Immature natural killer cell (primary cell): ENCODE results near the gene RNF126. TPM values are rescaled to one million over a fixed set of nuclear protein-coding genes. Genes with fewer than 3 reads are reported as not detected.

Source experiments
- DNase-seq, 3 donors: peaks; one replicate each; pipeline ENCODE4 v3.0.0; 2022; ENCODE audit warnings: mixed read lengths in 1 of 3
- H3K27ac Mint-ChIP-seq, 6 donors: one replicate each; pipeline ENCODE4 v1.8.0; 2020; ENCODE audit warnings: mixed read lengths in 6 of 6, mild to moderate bottlenecking in 5 of 6, inconsistent platforms in 4 of 6, moderate library complexity in 3 of 6
- H3K27me3 Mint-ChIP-seq, 3 donors: one replicate each; pipeline ENCODE4 v1.8.0; 2020 to 2021; ENCODE audit warnings: low read depth in 3 of 3, mild to moderate bottlenecking in 3 of 3, mixed read lengths in 3 of 3, moderate library complexity in 3 of 3, inconsistent platforms in 1 of 3
- H3K36me3 Mint-ChIP-seq, 3 donors: one replicate each; pipeline ENCODE4 v1.8.0; 2020; ENCODE audit warnings: mixed read lengths in 3 of 3, inconsistent platforms in 2 of 3, mild to moderate bottlenecking in 2 of 3
- H3K4me1 Mint-ChIP-seq, 2 donors: one replicate each; pipeline ENCODE4 v1.8.0; 2020; ENCODE audit warnings: inconsistent platforms in 2 of 2, mild to moderate bottlenecking in 2 of 2, mixed read lengths in 2 of 2, moderate library complexity in 1 of 2
- H3K4me3 Mint-ChIP-seq, 5 donors: one replicate each; pipeline ENCODE4 v1.8.0; 2020; ENCODE audit warnings: mild to moderate bottlenecking in 5 of 5, mixed read lengths in 5 of 5, inconsistent platforms in 3 of 5, moderate library complexity in 3 of 5
- H3K9me3 Mint-ChIP-seq, 6 donors: one replicate each; pipeline ENCODE4 v1.8.0; 2020; ENCODE audit warnings: mild to moderate bottlenecking in 6 of 6, mixed read lengths in 6 of 6, inconsistent platforms in 4 of 6, moderate library complexity in 3 of 6
- polyA plus RNA-seq, 3 donors: library from polyadenylated mRNA; unstranded; fragments of 300-500 nt; fragmentation: Illumina TruSeq; gene quantifications; one replicate each; pipeline ENCODE4 v1.2.3, GENCODE V29; 2021

The RNF126 gene
- polyA plus RNA-seq, 3 donors from 2014 or later, result 78.7 to 119 (median 94.4) TPM

- H3K9me3 Mint-ChIP-seq, result no peaks in the 10 kb centered on the region
- peaks cover 5 to 6% of the 10 kb centered on the region in 2 donors for H3K4me1 Mint-ChIP-seq
- no peak for DNase-seq
- H3K27me3 Mint-ChIP-seq, result peaks cover 0 to 4% (median 3%) of the 10 kb centered on the region in 3 donors
- peaks cover 3 to 13% (median 3%) of the 10 kb centered on the region in 3 donors for H3K36me3 Mint-ChIP-seq
- H3K27ac Mint-ChIP-seq, result no peak overlapping the region
- no peak overlapping the region for H3K4me3 Mint-ChIP-seq
Observed at GRCh38 chr19:619286-620002, 43.6 kb downstream of the RNF126 start.

- Mint-ChIP-seq H3K27ac (no peak overlapping the region), H3K4me3 (no peak overlapping the region), H3K27me3 (peaks cover 0 to 5% (median 3%) of the 10 kb centered on the region in 3 donors), H3K4me1 (peaks cover 5 to 6% of the 10 kb centered on the region in 2 donors), H3K36me3 (peaks cover 3 to 13% (median 3%) of the 10 kb centered on the region in 3 donors), H3K9me3 (no peaks in the 10 kb centered on the region)
- no peak for DNase-seq
Observed at GRCh38 chr19:618674-619285, 44.2 kb downstream of the RNF126 start.

DNA sequence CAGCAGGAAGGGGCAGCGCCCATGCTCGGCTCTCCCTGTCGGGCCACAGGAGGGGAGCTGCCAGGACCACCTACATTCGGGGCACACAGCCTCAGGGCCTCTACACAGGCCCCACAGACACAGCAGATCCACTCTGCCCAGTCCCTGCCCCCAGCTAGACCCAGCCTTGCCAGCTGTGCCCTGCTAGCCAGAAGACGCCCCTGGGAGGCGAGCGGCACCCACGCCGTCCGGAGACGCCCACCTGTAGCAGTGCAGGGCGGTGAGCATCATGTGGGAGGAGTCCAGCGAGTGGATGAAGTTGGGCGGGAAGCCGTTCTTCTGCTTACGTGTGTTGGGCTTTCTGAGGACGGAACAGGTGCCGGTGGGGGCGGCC, 44.8 kb downstream of the RNF126 start:
- Mint-ChIP-seq H3K4me3 (no peak overlapping the region), H3K4me1 (peaks cover 5 to 6% of the 10 kb centered on the region in 2 donors)

GRCh38 chr19:617551-618246, 45.3 kb downstream of the RNF126 start:
- H3K27me3 Mint-ChIP-seq, result peaks cover 0 to 5% (median 0%) of the 10 kb centered on the region in 3 donors
- H3K4me3 Mint-ChIP-seq, result no peak overlapping the region
- H3K9me3 Mint-ChIP-seq, result no peaks in the 10 kb centered on the region
- no peak overlapping the region for H3K27ac Mint-ChIP-seq
- peaks cover 5 to 6% of the 10 kb centered on the region in 2 donors for H3K4me1 Mint-ChIP-seq
- no peak for DNase-seq
- H3K36me3 Mint-ChIP-seq, result peaks cover 3 to 13% (median 3%) of the 10 kb centered on the region in 3 donors

More for the DNA sequence above, 44.8 kb downstream of the RNF126 start:
- Mint-ChIP-seq H3K9me3 (no peaks in the 10 kb centered on the region), H3K27ac (no peak overlapping the region), H3K36me3 (peaks cover 3 to 13% (median 3%) of the 10 kb centered on the region in 3 donors), H3K27me3 (peaks cover 0 to 5% (median 0%) of the 10 kb centered on the region in 3 donors)
- DNase-seq, result no peak

GRCh38 chr19:616747-617526, 46.1 kb downstream of the RNF126 start:
- Mint-ChIP-seq H3K27me3 (peaks cover 0 to 5% (median 0%) of the 10 kb centered on the region in 3 donors), H3K4me3 (no peak overlapping the region), H3K36me3 (peaks cover 3 to 13% (median 3%) of the 10 kb centered on the region in 3 donors), H3K4me1 (peaks cover 5 to 8% of the 10 kb centered on the region in 2 donors), H3K27ac (no peak overlapping the region), H3K9me3 (no peaks in the 10 kb centered on the region)
- no peak for DNase-seq

DNA sequence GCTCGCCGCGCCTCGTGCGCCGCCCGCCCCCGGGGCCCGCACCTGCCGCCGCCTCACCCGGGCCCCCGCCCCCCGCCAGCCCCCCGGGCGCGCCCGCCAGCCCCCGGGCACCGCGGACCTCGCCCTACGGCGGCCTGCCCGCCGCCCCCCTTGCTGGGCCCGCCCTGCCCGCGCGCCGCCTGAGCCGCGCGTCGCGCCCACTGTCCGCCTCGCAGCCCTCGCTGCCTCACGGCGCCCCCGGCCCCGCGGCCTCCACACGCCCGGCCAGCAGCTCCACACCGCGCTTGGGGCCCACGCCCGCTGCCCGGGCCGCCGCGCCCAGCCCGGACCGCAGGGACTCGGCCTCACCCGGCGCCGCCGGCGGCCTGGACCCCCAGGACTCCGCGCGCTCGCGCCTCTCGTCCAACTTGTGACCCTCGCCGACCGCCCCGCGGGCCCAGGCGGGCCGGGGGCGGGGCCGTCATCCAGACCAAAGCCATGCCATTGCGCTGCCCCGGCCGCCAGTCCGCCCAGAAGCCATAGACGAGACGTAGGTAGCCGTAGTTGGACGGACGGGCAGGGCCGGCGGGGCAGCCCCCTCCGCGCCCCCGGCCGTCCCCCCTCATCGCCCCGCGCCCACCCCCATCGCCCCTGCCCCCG, 46.8 kb downstream of the RNF126 start:
- Mint-ChIP-seq H3K27ac (no peak overlapping the region), H3K9me3 (no peaks in the 10 kb centered on the region), H3K27me3 (peaks cover 0 to 5% (median under 1%) of the 10 kb centered on the region in 3 donors), H3K4me3 (no peak overlapping the region), H3K4me1 (peaks cover 11 to 14% of the 10 kb centered on the region in 2 donors), H3K36me3 (peaks cover 3 to 13% (median 3%) of the 10 kb centered on the region in 3 donors)
- no peak for DNase-seq

DNA sequence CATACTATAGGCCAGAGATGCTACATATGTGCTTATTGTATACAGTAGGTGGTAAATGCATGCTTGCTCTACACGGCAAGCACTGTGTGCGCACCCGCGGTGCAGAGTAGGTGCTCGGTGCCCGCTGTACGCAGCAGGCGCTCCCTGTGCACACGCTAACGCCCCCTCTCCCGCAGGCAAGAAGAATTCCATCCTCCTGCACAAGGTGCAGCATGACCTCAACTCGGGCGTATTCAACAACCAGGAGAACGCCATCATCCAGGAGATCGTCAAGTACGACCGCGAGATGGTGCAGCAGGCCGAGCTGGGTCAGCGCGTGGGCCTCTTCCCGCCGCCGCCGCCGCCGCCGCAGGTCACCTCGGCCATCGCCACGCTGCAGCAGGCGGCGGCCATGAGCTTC, 47.4 kb downstream of the RNF126 start:
- peaks cover 16 to 19% of the 10 kb centered on the region in 2 donors for H3K4me1 Mint-ChIP-seq
- peak overlapping the region; percentile 68 to 79 (median 71) for H3K4me3 Mint-ChIP-seq
- no peaks in the 10 kb centered on the region for H3K9me3 Mint-ChIP-seq
- no peak overlapping the region for H3K27ac Mint-ChIP-seq
- H3K36me3 Mint-ChIP-seq, result peaks cover 3 to 13% (median 3%) of the 10 kb centered on the region in 3 donors
- DNase-seq, result no peak
- H3K27me3 Mint-ChIP-seq, result peaks cover 0 to 5% (median 3%) of the 10 kb centered on the region in 3 donors

- Mint-ChIP-seq H3K27me3 (peaks cover 0 to 5% (median 3%) of the 10 kb centered on the region in 3 donors), H3K4me3 (no peak overlapping the region), H3K27ac (no peak overlapping the region), H3K4me1 (peaks cover 22 to 25% of the 10 kb centered on the region in 2 donors), H3K36me3 (peaks cover 3 to 12% (median 3%) of the 10 kb centered on the region in 3 donors), H3K9me3 (no peaks in the 10 kb centered on the region)
- DNase-seq, result no peak
Observed at GRCh38 chr19:613732-614567, 49.1 kb downstream of the RNF126 start.

DNA sequence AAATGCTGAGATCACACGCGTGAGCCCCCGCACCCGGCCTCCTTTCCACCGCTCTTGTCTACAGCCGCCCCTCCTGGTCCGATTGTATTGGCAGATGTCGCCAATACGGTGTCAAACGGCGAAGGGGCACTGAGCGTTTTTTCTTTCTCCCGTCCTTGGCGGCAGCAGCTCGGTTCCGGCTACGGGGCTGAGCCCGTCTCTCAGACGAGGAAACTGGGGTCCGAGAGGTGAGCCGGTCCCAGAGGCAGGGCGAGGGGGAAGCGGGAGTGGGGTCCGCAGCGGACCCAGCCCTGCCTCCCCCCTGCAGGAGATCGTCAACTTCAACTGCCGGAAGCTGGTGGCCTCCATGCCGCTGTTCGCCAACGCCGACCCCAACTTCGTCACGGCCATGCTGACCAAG, 50.1 kb downstream of the RNF126 start:
- H3K4me1 Mint-ChIP-seq, result peaks cover 22 to 29% of the 10 kb centered on the region in 2 donors
- peaks cover 0 to 3% (median 1%) of the 10 kb centered on the region in 3 donors for H3K27me3 Mint-ChIP-seq
- peak overlapping the region in 1 of 5 donors; percentile 13 for H3K4me3 Mint-ChIP-seq
- no peak for DNase-seq
- H3K36me3 Mint-ChIP-seq, result peaks cover 3 to 9% (median 3%) of the 10 kb centered on the region in 3 donors
- H3K9me3 Mint-ChIP-seq, result no peaks in the 10 kb centered on the region
- H3K27ac Mint-ChIP-seq, result no peak overlapping the region

DNA sequence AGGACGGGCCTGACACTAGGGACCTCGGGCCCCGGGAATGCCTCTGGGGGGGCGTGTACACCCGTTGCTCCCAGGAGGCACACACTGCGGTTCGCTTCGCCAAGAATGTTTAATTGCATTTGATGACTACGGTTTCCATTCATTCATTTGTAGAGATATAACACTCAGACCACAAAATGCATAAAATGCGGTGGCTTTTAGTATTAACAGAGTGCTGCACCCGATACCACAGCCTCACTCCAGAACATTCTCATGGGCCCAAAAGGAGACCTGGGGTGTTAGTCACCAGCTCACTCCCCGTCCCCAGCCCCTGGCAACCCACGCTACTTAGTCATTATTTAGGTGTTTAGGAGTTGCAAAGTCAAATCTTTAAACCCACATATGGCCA, 51.5 kb downstream of the RNF126 start:
- Mint-ChIP-seq H3K27me3 (peaks cover 0 to 3% (median 1%) of the 10 kb centered on the region in 3 donors), H3K9me3 (no peaks in the 10 kb centered on the region), H3K27ac (peak overlapping the region; percentile 70 to 94 (median 80)), H3K4me3 (peak overlapping the region; percentile 79 to 87 (median 86)), H3K36me3 (peaks cover 3% of the 10 kb centered on the region in 3 donors), H3K4me1 (peaks cover 22 to 31% of the 10 kb centered on the region in 2 donors)
- DNase-seq, result peak; percentile 62 to 68 (median 67)

- H3K4me3 Mint-ChIP-seq, result peak overlapping the region; percentile 79 to 87 (median 86)
- H3K4me1 Mint-ChIP-seq, result peaks cover 22 to 31% of the 10 kb centered on the region in 2 donors
- peak; percentile 41 to 50 (median 41) for DNase-seq
- no peaks in the 10 kb centered on the region for H3K9me3 Mint-ChIP-seq
- H3K27ac Mint-ChIP-seq, result peak overlapping the region; percentile 79 to 94 (median 80)
- peaks cover 0 to 3% (median 1%) of the 10 kb centered on the region in 3 donors for H3K27me3 Mint-ChIP-seq
- peaks cover 3% of the 10 kb centered on the region in 3 donors for H3K36me3 Mint-ChIP-seq
Observed at GRCh38 chr19:610801-611480, 52.1 kb downstream of the RNF126 start.
